H9 (cell line): ENCODE data around the gene TRERF1. TPM values are rescaled to one million over a fixed set of nuclear protein-coding genes. Genes with fewer than 3 reads are reported as not detected.
A peak's percentile ranks its signal among the peaks of the same experiment; 100 is the strongest.

Source experiments
- DNase-seq: peaks from one replicate; pipeline ENCODE4 v3.0.0-alpha.2; 2017
- H2AFZ ChIP-seq: one replicate; pipeline ENCODE4 v1.6.1; 2013; ENCODE audit warnings: mild to moderate bottlenecking, low read length, control low read depth, moderate library complexity
- H2AK5ac ChIP-seq: 2 replicates; pipeline ENCODE4 v1.6.1; 2013; ENCODE audit warnings: low read length, control low read depth, mixed read lengths; ENCODE audit not compliant: insufficient read length
- H2BK120ac ChIP-seq: one replicate; pipeline ENCODE4 v1.6.1; 2013; ENCODE audit warnings: low read depth, mild to moderate bottlenecking, low read length, control low read depth, inconsistent platforms; ENCODE audit not compliant: poor library complexity, severe bottlenecking
- H2BK12ac ChIP-seq: 2 replicates; pipeline ENCODE4 v1.6.1; 2013; ENCODE audit warnings: low read length, control low read depth, mixed read lengths, low read depth; ENCODE audit not compliant: insufficient read length
- H2BK15ac ChIP-seq: 2 replicates; pipeline ENCODE4 v1.6.1; 2013; ENCODE audit warnings: low read depth, low read length, control low read depth
- H2BK20ac ChIP-seq: one replicate; pipeline ENCODE4 v1.6.1; 2013; ENCODE audit warnings: low read depth, mild to moderate bottlenecking, low read length, control low read depth, inconsistent platforms; ENCODE audit not compliant: poor library complexity, severe bottlenecking
- H2BK5ac ChIP-seq: 2 replicates; pipeline ENCODE4 v1.6.1; 2013; ENCODE audit warnings: low read length, control low read depth, mixed read lengths; ENCODE audit not compliant: insufficient read length
- H3K14ac ChIP-seq: 2 replicates; pipeline ENCODE4 v1.6.1; 2013; ENCODE audit warnings: low read length, control low read depth; ENCODE audit not compliant: insufficient read depth
- H3K18ac ChIP-seq: 2 replicates; pipeline ENCODE4 v1.6.1; 2013; ENCODE audit warnings: low read depth, mild to moderate bottlenecking, mixed read lengths, low read length, control low read depth; ENCODE audit not compliant: insufficient read length
- H3K23ac ChIP-seq: 2 replicates; pipeline ENCODE4 v1.6.1; 2013; ENCODE audit warnings: low read length, control low read depth, mixed read lengths, low read depth; ENCODE audit not compliant: insufficient read length
- H3K23me2 ChIP-seq: 2 replicates; pipeline ENCODE4 v1.6.1; 2013; ENCODE audit warnings: low read depth, mild to moderate bottlenecking, mixed read lengths, low read length, control low read depth; ENCODE audit not compliant: insufficient read length, poor library complexity, severe bottlenecking
- H3K27ac ChIP-seq: 2 replicates; pipeline ENCODE4 v1.5.1; 2013; ENCODE audit warnings: low read length, control low read depth, mixed read lengths, low read depth; ENCODE audit not compliant: insufficient read length
- H3K27me3 ChIP-seq: 2 replicates; pipeline ENCODE4 v1.6.1; 2013; ENCODE audit warnings: low read length, control low read depth, inconsistent platforms; ENCODE audit not compliant: insufficient read depth
- H3K4ac ChIP-seq: 2 replicates; pipeline ENCODE4 v1.6.1; 2013; ENCODE audit warnings: low read depth, mild to moderate bottlenecking, control low read depth, inconsistent platforms, low read length, moderate library complexity
- H3K4me1 ChIP-seq: 2 replicates; pipeline ENCODE4 v1.6.1; 2013; ENCODE audit warnings: low read length, control low read depth, inconsistent platforms; ENCODE audit not compliant: insufficient read depth
- H3K4me2 ChIP-seq: 2 replicates; pipeline ENCODE4 v1.6.1; 2013; ENCODE audit warnings: low read length, control low read depth, mixed read lengths; ENCODE audit not compliant: insufficient read length, insufficient read depth
- H3K56ac ChIP-seq: 2 replicates; pipeline ENCODE4 v1.6.1; 2013; ENCODE audit warnings: low read depth, mild to moderate bottlenecking, mixed read lengths, low read length, control low read depth; ENCODE audit not compliant: insufficient read length
- H3K79me1 ChIP-seq: 2 replicates; pipeline ENCODE4 v1.6.1; 2013; ENCODE audit warnings: low read depth, mild to moderate bottlenecking, moderate library complexity, low read length, control low read depth, inconsistent platforms; ENCODE audit not compliant: insufficient read depth, poor library complexity, severe bottlenecking
- H3K79me2 ChIP-seq: 2 replicates; pipeline ENCODE4 v1.6.1; 2013; ENCODE audit warnings: low read length, control low read depth, inconsistent platforms; ENCODE audit not compliant: insufficient read depth
- H3K9ac ChIP-seq: 2 replicates; pipeline ENCODE4 v1.6.1; 2013; ENCODE audit warnings: low read length, control low read depth, mixed read lengths; ENCODE audit not compliant: insufficient read length; ENCODE audit errors: extremely low read depth
- H3K9me3 ChIP-seq: one replicate; pipeline ENCODE4 v1.6.1; 2013; ENCODE audit warnings: low read depth, low read length, inconsistent platforms; ENCODE audit not compliant: control insufficient read depth
- H3T11ph ChIP-seq: one replicate; pipeline ENCODE4 v1.6.1; 2013; ENCODE audit warnings: mild to moderate bottlenecking, low read length, control low read depth, inconsistent platforms
- H4K20me1 ChIP-seq: one replicate; pipeline ENCODE4 v1.6.1; 2013; ENCODE audit not compliant: control insufficient read depth, insufficient read length, insufficient read depth
- H4K5ac ChIP-seq: 2 replicates; pipeline ENCODE4 v1.6.1; 2013; ENCODE audit warnings: low read depth, mild to moderate bottlenecking, mixed read lengths, low read length, control low read depth; ENCODE audit not compliant: insufficient read length
- H4K8ac ChIP-seq: replicated peaks from 2 replicates; pipeline ENCODE4 v1.6.1; 2013; ENCODE audit warnings: low read length, control low read depth, mixed read lengths, low read depth; ENCODE audit not compliant: insufficient read length
- H4K91ac ChIP-seq: 2 replicates; pipeline ENCODE4 v1.6.1; 2013; ENCODE audit warnings: low read depth, mild to moderate bottlenecking, moderate library complexity, mixed read lengths, low read length, control low read depth; ENCODE audit not compliant: insufficient read length
- H3K27ac Mint-ChIP-seq, 3 experiments: 2 replicates in 2 of 3; 3 replicates in 1 of 3; pipeline ENCODE4 v1.8.0; 2020 to 2021; ENCODE audit warnings: mixed read lengths in 3 of 3, mild to moderate bottlenecking in 1 of 3, moderate library complexity in 1 of 3
- H3K27me3 Mint-ChIP-seq: 2 replicates; pipeline ENCODE4 v1.8.0; 2021; ENCODE audit warnings: low read depth, mild to moderate bottlenecking, moderate library complexity, mixed read lengths
- H3K36me3 Mint-ChIP-seq, 3 experiments: 2 replicates in 2 of 3; 3 replicates in 1 of 3; pipeline ENCODE4 v1.8.0; 2020 to 2021; ENCODE audit warnings: low read depth in 3 of 3, mixed read lengths in 3 of 3; ENCODE audit not compliant: insufficient read depth in 1 of 3
- H3K4me1 Mint-ChIP-seq, 2 experiments: 2 replicates each; pipeline ENCODE4 v1.8.0; 2020; ENCODE audit warnings: mixed read lengths in 2 of 2
- H3K4me3 Mint-ChIP-seq, 2 experiments: 2 replicates in 1 of 2; 3 replicates in 1 of 2; pipeline ENCODE4 v1.8.0; 2020 to 2021; ENCODE audit warnings: mild to moderate bottlenecking in 2 of 2, mixed read lengths in 2 of 2, moderate library complexity in 1 of 2
- H3K9me3 Mint-ChIP-seq, 2 experiments: 2 replicates in 1 of 2; 3 replicates in 1 of 2; pipeline ENCODE4 v1.8.0; 2020; ENCODE audit warnings: mild to moderate bottlenecking in 2 of 2, mixed read lengths in 2 of 2, moderate library complexity in 1 of 2
- CTCF ChIP-seq: fragments of 200-600 bp; sonication (generic); conservative IDR thresholded peaks from 3 replicates; pipeline ENCODE4 v1.8.0; 2021; ENCODE audit warnings: antibody characterized with exemption, mild to moderate bottlenecking
- WGBS: extraction: QIAGEN DNeasy Blood & Tissue Kit; methylation state at CpG from one replicate; pipeline ENCODE4 v1.1.7; 2013; ENCODE audit warnings: missing lambda C conversion rate, low lambda C conversion rate, mixed read lengths; ENCODE audit not compliant: insufficient read length; ENCODE audit errors: extremely low coverage; 5-methylcytosine and 5-hydroxymethylcytosine counted together
- total RNA-seq: library from RNA; stranded (reverse); gene quantifications from 2 replicates; pipeline ENCODE4 v1.2.1, GENCODE V29; 2021

The TRERF1 gene
- total RNA-seq, 1 experiment from 2014 or later = 19.7 TPM

DNA sequence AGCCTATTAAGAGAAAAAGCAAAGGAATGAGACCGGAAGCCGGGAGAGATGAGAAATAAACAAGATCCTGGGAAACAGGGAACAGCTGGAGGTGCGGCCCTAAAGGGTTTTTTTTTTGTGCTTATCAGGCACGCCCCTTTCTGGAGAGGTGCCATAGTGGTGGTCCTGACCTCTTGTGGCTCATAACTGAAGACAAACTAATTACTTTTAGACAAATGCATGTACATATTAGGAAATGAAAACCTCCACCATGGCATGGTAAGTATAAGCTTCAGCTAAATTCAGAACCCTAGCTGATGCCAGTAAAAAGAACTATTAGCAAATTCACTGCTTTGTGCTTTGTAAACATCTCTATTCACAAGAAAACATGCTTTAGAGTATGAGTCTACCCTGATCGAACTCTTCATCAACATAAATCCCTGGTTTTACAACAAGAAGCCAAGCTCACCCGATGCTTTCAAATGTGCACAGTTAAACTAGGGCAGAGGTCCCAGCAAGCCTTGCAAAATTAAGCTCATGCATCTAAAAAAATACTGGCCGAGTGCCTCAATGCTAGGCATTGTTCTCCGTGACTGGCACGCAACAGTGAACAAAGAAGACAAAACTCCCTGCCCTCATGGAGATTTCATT, 137.7 kb downstream of the TRERF1 start:
- H2AFZ ChIP-seq = no peak overlapping the region
- H4K5ac ChIP-seq = no peak overlapping the region
- H3K9ac ChIP-seq = no peak overlapping the region
- peaks cover 8% of the 10 kb centered on the region for H3K4me1 ChIP-seq
- H3K4me1 Mint-ChIP-seq = peaks cover 36 to 44% of the 10 kb centered on the region in 2 experiments
- no peaks in the 10 kb centered on the region for H3K9me3 Mint-ChIP-seq
- H2BK15ac ChIP-seq = no peak overlapping the region
- H3K4me2 ChIP-seq = no peak overlapping the region
- H3K36me3 Mint-ChIP-seq = peaks cover 2 to 4% (median 3%) of the 10 kb centered on the region in 3 experiments; a peak in 6 of 7 replicates
- H3K9me3 ChIP-seq = no peaks in the 10 kb centered on the region
- H4K8ac ChIP-seq = no peak overlapping the region
- H3K4ac ChIP-seq = no peak overlapping the region
- no peak overlapping the region for H3K56ac ChIP-seq
- H3K4me3 Mint-ChIP-seq = no peak overlapping the region
- no peak overlapping the region for H3T11ph ChIP-seq
- H3K27ac ChIP-seq = no peak overlapping the region
- no peak overlapping the region for H3K18ac ChIP-seq
- no peak overlapping the region for H2BK5ac ChIP-seq
- H3K14ac ChIP-seq = no peak overlapping the region
- no CpG with 5 or more reads among the region's 9 CpGs for WGBS
- no peak overlapping the region for H2BK12ac ChIP-seq
- no peaks in the 10 kb centered on the region for H4K20me1 ChIP-seq
- no peaks in the 10 kb centered on the region for H3K79me2 ChIP-seq
- no peak for TF ChIP-seq CTCF
- no peaks in the 10 kb centered on the region for H3K23me2 ChIP-seq
- peak overlapping the region in 2 of 3 experiments; percentile 3 to 60; a peak in 2 of 7 replicates for H3K27ac Mint-ChIP-seq
- no peak overlapping the region for H2BK20ac ChIP-seq
- H3K27me3 Mint-ChIP-seq = no peaks in the 10 kb centered on the region
- DNase-seq = no peak
- no peak overlapping the region for H2AK5ac ChIP-seq
- H3K23ac ChIP-seq = no peak overlapping the region
- no peak overlapping the region for H4K91ac ChIP-seq
- H3K27me3 ChIP-seq = no peaks in the 10 kb centered on the region
- no peaks in the 10 kb centered on the region for H3K79me1 ChIP-seq
- no peak overlapping the region for H2BK120ac ChIP-seq
